SW480 (cell line): Measurements from ENCODE around the gene ZFP3.
"Not testable (repeated sequence)": the region's sequence is repeated elsewhere in the genome, so short reads cannot be mapped to it uniquely, and the experiment has no call there.

Experiments used
- DNase-seq: peaks from one replicate; pipeline ENCODE4 v3.0.0-alpha.2; 2016; ENCODE audit warnings: low spot score

Gene ZFP3

DNA sequence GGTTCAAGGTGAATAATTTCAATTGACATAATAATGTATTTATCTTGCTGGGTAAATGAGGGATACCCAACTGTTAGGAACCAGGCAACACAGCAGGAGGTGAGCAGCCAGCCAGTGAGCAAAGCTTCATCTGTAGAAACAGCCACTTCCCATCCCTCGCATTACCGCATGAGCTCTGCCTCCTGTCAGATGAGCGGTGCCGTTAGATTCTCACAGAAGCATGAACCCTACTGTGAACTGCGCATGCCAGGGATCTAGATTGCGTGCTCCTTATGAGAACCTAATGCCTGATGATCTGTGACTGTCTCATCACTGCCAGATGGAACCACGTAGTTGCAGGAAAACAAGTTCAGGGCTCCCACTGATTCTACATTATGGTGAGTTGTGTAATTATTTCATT is 46.6 kb downstream of the ZFP3 start:
- not testable (repeated sequence) for DNase-seq

DNA sequence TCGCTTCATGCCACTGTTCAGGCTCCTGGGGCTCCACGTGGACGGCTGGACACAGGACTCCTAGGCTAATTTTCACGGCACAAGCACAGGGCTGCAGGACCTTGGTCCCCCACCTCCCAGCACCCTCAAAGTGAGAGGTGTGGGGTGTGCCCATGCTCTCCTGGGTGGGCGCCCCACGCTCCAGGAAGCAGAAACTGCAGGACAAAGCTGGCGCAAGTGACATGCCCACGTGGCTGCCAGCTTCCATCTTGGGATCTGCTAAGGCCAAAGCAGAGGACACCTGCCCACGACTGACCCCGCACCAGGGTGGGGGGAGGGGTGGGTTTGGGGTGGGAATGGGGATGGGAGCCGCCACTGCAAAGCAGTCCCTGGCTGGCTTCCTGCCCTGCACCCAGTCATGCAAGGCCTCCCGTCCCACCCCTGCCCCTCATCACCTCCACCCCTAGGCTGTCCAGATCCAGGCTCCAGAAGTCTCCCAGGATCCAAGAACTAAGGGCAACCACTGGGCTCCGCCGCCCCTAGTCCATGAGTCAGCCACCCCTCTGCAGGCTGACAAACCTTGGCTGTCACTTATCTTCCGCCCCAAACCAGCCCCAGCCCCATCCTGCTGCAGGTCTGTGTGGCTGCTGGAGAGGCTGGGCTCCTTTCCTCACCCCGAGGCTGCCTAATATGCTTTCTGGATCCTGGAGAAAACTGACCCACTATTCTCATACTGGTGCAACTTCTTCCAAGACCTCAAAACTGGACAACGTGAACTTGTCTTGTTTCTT is 48.6 kb downstream of the ZFP3 start:
- DNase-seq, result no peak

DNA sequence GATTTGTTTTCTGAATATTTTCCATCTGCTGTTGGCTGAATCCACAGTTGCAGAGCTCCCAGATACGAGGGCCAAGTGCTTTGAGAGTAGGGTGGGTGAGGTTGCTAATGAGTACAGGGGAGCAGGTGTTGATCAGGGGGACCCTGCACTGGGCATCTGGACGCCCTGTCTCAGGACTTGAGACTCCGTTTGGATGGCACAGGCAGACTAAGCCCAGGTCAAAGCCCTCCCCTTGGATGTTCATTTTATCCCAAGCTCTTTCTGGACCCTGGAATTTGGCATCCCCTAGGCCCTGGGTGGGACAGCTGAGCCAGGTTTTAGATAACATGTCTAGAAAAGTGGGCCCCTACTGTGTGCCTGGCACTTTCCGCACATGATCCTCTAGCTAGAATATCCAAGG is 49.6 kb downstream of the ZFP3 start:
- no peak for DNase-seq

DNA sequence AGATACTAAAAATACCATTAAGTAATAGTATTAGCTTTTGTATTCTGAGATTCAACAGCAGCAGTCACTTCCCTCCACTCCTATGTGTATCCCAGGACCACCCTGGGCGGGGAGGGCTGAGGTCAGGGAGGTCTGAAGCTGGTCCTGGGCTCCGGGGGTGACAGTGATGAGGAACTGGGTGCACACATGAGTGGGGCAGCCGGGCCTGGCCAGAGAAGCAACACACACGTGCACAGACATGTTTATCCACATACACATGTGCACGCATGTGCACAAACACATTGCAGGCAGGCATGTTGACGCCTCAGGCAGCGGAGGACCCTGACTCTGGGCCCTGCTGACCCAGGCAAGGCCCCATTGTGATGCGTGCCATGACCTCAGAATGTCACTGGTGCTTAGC is 50.1 kb downstream of the ZFP3 start:
- not testable (repeated sequence) for DNase-seq

DNA sequence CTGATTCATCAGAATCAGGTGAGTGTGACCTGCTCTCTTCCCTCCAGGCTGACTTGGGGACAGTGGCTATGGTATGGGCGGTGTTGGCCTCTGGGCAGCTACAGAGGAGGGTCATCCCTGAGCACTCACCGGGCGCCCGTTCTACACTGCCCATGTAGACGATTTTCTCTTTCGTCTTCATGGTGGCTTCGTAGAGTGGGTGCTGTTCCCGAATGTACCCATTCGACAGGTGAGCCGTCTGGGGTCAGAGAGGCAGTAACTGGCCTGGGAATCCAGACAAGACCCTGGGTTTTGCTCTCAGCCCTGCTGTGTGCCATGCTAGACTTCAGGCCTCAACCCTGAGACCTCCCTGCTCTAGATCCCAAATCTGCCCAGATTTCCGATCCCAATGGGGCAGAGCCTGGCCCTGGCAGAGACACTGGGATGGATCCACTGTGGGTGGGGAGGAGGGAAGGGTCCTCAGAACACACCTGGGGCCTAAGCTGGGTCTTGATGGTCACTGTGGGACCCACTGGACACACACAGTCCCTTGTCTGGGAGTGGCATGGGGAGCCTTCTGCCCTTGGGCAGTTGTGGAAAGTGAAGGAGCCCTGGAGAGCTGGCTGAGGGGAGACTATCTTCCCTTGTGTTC is 50.8 kb downstream of the ZFP3 start:
- DNase-seq, result no peak

DNA sequence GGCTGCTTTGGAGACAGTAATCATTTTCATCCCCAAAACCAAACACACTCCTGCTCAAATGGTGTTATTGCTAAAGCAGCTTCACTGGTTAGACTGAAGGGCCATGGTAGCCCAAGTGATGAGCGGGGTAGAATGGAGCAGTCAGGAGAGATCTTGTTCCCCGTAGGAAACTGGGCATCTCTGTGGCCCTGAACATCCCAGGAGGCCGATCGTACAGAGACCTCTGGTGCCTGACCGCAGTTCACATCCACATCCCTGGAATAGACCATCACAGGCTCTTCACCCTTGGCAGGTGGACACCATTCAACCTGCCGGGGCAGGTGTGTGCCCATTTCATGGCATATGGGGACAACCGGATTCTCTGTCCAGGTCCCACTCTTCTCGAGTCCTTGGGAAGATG is 51.5 kb downstream of the ZFP3 start:
- DNase-seq, result not testable (repeated sequence)

DNA sequence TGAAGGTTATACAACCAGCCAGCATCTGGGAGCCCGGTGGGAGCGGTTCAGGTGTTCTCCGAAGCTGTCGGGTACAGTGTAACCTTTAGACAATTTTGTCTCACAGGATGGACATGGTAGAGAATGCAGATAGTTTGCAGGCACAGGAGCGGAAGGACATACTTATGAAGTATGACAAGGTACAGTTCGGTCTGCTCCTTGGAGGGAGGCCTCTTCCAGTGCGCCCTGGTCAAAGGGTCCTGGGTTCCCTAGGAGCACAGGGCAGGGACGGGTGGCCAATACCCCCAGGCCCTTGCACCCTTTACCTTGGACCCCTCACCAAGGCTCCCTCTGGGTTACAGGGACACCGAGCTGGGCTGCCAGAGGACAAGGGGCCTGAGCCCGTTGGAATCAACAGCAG is 52.0 kb downstream of the ZFP3 start:
- DNase-seq, result not testable (repeated sequence)

DNA sequence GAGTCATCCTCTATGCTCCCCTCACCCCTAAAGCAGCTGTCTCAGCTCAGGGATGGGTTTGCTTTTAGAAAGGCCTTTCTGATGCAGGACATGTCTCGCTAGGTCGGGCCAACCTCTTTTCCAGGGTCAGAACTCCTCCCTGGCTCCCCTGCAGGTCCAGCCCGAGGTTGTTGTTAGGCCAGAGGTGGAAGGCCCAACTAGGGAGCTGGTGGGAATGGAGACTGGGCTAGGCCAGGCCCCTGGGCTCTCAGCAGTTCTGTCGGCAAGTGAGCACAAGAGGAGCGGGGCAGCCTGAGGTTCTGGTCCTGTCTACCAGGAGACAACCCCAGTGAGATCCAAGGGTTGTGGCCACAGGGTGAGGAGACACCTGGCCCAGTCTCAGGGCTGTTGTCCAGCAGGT is 52.4 kb downstream of the ZFP3 start:
- DNase-seq, result not testable (repeated sequence)

DNA sequence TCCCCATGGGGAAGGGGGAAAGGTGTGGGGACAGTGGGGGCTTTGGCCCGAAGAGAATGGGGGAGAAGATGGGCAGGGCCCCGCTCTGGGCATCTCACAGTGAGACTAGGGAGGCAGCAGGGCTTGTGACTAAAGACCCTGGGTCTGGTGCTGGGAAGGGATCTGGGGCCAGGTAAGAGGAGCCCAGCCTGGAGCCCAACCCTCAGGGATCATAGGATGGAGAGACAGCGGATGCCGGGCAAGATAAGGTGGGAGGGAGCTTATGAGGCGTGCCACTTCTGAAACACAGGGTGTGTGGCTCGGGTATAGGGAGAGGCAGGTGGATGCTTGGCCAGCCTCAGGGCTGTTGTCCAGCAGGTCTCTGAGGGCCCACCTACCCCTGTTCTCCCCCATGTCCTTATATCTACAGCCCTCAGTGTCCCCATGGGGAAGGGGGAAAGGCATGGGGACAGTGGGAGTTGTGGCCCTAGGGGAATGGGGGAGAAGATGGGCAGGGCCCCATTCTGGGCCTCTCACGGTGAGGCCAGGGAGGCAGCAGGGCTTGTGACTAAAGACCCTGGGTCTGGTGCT is 53.0 kb downstream of the ZFP3 start:
- DNase-seq, result no peak

DNA sequence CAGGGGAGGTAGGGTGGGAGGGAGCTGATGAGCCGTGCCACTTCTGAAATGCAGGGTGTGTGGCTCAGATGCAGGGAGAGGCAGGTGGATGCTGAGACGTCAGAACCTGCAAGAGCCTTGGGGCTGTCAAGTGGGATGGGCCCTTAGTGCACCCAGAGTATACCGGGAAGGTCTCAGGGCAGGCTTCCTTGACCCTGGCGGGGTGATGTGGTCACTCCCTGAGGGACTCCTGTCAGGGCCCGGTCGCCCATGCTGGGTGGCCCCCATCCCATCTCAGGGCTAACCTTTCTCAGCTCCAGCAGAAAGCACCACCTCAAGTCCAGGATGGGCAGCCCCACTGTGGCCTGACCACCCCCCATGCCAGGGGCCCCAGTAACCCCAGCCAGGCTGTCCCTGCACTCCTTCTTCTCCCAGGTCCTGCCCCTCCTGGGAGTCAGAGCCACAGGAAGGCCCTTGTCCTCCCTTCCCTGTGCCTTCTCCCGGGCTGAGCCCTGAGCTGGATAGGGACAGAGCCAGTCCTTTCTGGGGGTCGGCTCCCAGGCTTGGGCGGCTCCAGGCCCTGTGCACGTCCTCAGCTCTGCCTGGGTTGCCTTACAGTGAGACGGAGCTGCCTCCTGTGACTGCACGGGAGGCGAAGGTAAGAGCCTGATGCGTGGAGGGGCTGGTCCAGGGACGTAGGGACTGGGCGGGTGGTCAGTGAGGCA is 53.7 kb downstream of the ZFP3 start:
- DNase-seq, result not testable (repeated sequence)

DNA sequence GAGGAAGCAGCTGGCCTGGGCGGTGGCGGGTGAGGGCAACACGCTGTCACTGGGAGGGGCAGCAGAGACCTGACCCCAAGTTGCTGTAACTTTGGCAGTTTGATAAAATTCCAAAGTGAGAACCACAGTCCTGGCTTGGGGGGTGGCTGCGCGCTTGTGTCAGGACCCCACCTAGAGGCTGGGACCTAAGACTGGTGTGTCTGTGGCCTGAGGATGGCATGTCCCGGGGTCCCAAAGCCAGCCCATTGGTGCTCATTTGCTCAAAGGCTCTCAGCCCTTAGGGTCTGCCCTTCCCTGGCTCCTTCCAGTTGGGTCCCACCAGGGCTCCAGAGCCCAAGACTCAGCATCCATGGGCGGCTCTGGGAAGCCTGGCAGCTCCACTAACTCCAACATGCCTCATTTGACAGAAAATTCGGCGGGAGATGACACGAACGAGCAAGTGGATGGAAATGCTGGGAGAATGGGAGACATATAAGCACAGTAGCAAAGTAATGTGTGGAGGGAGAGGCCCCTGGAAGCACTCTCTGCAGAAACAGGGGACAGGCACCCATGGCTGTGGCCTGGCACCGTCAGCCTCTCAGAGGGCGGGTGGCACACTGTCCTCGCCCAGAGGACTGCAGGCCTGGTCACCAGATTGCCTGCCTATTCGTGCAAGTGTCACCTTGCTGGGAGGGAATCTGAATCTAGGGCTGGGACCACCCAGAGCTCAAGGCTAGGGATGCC is 54.4 kb downstream of the ZFP3 start:
- not testable (repeated sequence) for DNase-seq

DNA sequence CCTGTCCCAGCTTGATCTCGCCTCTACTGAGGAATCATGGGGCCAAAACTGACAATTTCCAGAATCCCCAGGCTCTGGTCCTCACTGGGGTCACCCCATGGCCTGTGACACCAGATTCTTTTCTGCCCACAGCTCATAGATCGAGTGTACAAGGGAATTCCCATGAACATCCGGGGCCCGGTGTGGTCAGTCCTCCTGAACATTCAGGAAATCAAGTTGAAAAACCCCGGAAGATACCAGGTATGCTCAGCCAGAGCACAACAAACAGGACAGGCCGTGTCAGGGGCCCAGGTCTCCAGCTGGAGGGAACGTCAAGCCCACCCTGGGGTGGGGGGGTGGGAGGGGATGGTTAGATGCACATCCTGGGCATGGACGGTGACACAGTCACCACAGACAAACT is 55.0 kb downstream of the ZFP3 start:
- no peak for DNase-seq

DNA sequence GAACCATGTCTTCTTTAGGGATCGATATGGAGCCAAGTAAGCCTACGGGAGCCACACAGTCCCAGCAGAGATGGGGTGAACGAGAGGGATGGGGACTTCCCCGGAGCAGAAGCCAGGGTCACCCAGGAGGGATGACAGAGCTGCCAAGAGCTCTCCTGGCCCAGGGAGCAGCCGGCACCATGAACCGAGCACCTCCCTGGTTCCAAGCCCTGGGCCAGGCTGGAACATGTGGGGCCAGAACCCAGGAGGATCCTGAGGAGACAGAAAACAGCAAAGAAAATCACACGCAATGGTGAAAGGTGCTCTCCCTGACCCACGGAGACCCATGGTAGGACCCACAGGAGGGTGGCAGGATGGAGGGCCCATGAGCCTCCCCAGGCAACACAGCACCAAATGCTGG is 55.7 kb downstream of the ZFP3 start:
- not testable (repeated sequence) for DNase-seq

DNA sequence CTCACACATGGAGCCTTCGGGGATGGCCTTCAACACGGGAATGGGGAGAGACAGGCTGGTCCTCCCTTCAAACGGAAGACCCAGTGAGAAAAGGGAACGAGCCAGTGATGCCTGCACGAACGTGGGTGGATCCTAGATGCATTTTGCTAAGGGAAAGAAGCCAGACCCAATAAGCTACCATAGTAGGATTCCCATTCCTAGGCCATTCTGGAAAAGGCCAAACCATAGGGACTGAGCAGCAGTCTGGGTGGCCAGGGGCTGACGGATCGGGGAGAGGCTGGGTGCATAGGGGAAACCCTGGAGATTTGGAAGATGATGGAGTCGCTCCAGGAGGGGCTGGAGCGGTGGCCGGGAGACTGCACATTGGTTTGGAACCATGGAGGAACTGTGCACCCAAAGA is 56.3 kb downstream of the ZFP3 start:
- not testable (repeated sequence) for DNase-seq

DNA sequence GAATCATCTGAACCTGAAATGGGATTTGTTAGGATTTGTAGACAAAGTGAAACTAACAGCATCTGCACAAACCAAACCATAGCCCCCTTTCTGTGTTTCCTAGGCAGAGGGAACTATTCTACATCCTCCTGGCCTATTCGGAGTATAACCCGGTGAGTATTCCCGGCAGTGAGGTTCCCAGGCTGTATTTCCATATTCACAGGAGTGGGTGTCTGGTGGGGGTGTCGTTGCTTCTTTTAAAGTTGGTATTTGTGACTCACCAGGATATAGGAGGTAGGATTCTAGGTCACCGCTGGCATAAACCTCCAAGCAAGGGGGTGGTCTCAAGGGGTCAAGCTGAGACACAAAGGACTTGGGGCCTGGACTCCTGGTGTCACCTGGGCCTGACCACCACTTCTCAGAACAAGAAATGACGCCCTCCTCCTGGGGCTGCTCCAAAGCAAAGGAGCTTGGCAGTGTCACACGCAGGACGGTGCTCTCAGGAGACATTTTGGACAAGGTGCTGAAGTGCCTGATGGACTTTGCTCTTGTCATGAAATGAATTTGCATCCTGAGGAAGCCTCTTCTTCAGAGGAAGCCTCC is 57.0 kb downstream of the ZFP3 start:
- DNase-seq, result not testable (repeated sequence)

DNA sequence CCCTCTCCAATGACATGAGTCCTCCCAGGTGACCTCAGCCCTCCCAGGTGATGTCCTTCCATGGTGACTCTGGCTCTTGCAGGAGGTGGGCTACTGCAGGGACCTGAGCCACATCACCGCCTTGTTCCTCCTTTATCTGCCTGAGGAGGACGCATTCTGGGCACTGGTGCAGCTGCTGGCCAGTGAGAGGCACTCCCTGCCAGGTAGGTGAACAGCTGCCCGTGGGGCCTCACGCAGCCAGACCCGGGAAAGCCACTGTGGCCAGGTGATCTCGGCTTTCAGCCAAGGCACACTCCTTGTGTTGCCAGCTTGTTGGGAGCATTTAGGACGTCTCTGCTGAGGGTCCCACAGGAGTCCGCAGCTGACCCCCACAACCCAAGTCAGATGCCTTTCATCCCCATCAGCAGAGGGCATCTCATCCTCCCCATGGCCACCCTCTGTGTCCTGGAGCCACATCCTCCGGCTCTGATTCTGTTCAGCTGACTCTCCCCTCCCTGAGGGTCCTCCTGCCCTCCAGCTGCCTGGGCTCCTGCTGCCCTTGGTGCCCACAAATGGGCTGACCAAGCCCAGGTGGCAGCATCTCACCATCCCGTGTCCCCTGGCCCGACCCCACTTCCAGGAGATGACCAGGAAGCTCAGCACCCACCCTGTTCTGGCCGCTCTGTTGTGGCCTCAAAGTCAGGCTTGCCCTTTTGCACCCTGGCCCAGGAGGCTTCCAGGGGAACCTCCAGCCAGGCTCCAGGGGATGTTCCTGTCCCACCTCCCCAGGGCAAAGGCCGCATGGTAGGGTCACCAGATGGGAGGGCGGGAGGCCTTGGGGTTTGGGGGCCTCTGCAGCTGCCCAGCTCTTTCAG is 57.7 kb downstream of the ZFP3 start:
- no peak for DNase-seq

DNA sequence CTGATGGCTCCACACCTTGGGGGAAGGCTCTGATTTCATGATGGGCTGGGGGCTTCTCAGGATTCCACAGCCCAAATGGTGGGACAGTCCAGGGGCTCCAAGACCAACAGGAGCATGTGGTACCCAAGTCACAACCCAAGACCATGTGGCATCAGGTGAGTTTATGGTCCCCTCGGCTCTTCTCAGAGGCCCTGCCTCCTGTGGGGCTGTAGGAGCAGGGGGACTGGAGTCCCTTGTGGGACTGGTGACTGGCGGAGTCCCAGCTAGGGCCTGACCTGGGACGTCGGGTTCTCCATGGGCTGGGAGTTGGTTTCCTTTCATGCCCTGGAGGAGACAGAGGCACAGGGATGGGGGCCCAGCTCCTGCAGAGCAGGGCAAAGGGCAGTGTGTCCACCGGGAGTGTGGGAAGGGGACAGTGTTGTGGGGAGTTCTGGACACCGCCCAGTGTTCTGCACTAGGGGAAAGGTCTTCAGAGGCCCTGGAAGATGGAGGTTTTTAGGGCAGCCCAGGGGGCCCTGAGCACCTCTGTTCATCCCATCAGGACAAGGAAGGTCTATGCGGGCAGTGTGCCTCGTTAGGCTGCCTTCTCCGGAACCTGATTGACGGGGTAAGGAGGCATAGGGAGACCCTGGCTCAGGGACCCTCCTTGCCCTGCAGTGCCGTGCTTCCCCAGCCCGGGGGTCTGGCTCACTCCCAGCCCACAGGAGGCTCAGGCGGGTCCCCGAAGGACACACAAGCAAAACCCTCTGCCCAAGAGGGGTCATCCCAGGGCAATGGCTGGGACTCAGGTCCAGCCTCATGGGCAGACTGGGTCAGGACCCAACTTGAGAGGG is 58.5 kb downstream of the ZFP3 start:
- DNase-seq, result not testable (repeated sequence)

DNA sequence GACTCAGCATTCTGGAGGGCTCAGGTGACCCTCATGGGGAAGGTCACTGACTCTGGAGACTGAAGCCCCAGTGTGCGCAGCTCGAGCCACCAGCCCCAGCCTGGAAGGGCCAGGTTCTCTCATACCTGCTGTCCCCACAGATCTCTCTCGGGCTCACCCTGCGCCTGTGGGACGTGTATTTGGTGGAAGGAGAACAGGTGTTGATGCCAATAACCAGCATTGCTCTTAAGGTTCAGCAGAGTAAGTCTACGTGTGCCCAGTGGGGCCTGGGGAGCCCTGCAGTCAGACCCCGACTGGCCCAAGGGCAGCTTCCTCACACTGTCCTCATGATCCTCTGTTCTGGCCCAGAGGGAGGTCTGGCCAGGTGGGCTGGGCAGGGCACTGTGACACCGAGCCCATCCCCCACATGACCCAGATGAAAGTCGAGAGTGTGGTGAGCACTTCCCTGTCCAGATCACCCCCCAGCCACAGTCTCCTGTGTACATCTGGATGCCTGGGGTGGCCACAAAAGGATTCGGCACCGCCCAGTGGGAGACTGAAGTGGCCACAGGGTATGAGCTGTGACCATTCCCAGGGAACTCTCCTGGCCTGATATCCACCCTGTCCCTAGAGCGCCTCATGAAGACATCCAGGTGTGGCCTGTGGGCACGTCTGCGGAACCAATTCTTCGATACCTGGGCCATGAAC is 59.4 kb downstream of the ZFP3 start:
- DNase-seq, result not testable (repeated sequence)

DNA sequence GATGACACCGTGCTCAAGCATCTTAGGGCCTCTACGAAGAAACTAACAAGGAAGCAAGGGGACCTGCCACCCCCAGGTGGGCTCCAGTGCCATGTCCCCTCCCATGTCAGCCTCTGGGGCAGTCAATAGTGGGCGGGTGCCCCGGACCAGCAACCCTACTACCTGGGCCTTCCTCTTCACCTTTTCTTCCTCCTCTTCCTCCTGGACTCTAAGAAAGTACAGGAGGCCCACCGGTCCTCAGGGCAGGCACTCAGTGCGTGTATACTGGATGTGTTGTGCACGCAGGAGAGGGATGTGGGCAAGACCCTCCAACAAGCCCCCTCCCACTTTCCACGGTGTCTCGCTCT is 59.9 kb downstream of the ZFP3 start:
- not testable (repeated sequence) for DNase-seq
